GM21360 (cell line): Measurements from ENCODE around the gene STXBP4.

Source experiments
- ATAC-seq: cut with Tn5 transposase; IDR thresholded peaks from one replicate; pipeline ENCODE4 v1.9.1; 2021; ENCODE audit warnings: mild to moderate bottlenecking, moderate library complexity; ENCODE audit not compliant: unreplicated experiment

The STXBP4 gene

DNA sequence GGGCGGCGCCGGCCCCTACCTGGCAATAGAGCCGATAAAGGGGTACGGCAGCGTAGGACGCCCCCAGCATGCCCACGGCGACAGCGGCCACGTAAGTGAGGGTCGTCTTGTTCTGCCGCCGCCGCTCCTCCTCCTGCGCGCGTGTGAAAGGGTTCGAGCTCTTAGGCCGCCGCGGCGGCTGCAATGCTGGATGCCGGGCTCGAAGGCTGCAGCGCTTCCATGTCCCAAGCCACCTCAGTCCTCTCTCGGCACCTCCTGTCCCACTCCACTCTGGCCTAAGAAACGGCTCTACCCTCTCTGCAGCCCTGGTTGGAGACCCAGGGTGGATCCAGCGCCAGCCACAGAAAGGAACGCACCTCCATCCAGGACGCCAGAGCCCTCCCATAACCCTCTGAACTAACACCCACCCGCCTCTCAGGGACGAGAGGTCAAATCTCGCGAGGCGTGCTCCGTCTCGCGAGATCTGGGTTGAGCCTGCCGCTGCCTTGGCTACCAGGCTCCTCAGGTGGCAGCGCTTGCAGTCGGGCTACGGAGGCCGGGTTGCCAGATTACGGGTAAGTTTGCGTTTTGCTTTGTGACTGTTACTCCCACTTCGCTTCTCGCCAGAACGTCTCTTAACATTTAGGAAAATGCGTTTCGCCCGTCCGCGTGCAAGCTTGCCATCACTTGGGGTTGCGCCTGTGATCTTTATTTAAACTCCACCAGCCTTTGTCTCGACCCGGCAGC, at the start of gene STXBP4, which contains the start of gene COX11:
Gene STXBP4, plus strand, starts transcription at position 504 of the 726 bp plus-strand sequence. CDS start 17,455 bp downstream, outside the sequence.
Gene COX11, minus strand, starts transcription at position 393 of the 726 bp plus-strand sequence. Its CDS starts 8 bp downstream, at position 385.
- peak; percentile 95 for ATAC-seq

DNA sequence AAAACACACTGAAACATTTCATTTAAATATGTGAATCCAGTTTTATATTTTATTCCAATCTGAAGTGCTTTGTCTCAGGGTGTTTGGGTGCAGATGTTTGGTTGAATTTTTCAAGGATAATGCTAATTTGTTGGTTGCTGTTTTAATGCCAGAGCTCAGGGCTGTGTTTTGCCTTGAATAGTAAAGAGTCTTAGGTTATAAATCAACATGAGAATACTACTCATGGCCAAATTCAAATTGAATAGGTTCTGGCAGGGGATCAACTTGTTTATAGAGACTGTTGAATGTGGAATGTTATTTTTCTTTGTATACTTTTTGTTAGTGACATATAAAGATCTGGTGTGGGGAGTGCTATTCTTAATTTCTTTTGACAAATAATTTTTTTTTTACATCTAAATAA, 49.1 kb upstream of the STXBP4 start:
- ATAC-seq = no peak

GRCh38 chr17:54920819-54921218, 47.7 kb upstream of the STXBP4 start:
- ATAC-seq = no peak

GRCh38 chr17:54924405-54924804, 44.2 kb upstream of the STXBP4 start:
- no peak for ATAC-seq

DNA sequence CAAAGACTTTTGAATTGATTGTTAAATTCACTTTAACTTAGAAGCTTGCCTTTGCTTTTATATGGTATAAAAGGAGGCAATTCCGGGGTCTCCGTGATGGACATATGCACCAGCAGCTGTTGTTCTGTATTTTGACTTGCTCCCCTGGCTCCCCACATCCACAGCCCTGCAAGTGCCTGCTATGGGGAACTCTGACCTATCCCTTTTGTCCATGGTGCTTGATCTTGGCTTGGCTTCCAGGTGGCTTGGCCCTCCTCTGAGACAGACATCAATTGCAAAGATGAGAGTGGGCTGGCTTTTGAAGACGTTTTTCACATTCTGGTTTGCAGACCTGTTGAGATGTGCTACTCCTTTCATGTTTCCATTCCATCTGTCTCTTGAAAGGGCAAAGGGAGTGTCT, 41.0 kb upstream of the STXBP4 start:
- no peak for ATAC-seq

- no peak for ATAC-seq
Observed at GRCh38 chr17:54932711-54933110, 35.9 kb upstream of the STXBP4 start.

DNA sequence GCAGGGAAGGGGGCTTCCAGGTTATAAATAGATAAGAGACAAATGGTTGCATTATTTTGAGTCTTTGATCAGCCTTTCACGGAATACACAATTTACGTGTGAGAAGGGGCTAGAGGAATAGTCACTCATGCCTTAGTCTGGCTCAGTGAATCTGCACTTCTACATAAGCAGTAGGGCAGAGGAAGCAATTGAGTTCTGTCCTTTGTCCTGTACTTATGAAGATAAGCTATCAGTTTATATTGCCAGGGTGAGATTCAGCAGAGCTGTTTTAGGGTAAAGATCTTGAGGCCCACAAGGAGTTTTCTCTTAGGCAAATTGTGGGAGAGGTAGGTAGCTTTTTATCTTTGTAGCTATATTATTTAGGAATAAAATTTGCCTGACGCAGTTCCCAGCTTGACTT, 34.6 kb upstream of the STXBP4 start:
- no peak for ATAC-seq

GRCh38 chr17:54935471-54935870, 33.1 kb upstream of the STXBP4 start:
- no peak for ATAC-seq

GRCh38 chr17:54937018-54937417, 31.5 kb upstream of the STXBP4 start:
- ATAC-seq = no peak

DNA sequence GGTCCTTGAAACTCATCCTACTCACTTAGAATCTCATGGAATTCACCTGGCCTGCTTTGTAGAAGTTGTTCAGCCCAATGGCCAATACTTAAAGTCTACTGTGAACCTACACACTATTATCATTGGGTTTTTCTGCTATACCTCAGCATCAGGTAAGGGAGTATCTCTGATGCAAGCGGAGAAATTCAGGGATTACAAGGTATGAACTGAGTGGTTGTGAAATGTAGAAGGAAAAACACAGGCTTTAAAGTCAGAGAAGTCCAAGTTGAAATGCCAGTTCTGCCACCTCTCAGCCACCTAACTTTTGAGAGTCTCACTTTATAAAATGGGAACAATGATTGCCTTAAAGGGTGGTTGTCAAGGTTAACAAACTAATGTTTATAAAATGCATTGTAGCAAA, 31.1 kb upstream of the STXBP4 start:
- no peak for ATAC-seq

DNA sequence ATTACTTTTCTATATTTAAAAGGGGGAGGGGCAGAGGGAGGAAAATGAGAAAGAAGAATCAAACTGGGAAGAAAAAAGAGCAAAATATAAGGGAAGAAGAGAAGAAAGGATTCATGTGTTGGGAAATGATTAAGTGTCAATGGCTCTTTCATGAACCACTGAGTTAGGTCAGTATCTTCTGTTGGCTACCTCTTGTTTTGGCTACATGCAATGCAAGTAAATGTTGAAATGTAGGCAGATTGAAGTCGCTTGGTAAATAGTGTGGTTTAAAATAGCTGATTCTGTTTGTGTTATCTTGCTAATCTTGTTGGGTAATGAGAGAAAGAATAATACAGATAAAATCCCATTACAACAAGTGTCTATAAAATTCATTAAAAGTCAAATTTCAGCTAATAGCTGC, 27.3 kb upstream of the STXBP4 start:
- ATAC-seq = no peak

- ATAC-seq = no peak
Observed at GRCh38 chr17:54944796-54945195, 23.8 kb upstream of the STXBP4 start.

DNA sequence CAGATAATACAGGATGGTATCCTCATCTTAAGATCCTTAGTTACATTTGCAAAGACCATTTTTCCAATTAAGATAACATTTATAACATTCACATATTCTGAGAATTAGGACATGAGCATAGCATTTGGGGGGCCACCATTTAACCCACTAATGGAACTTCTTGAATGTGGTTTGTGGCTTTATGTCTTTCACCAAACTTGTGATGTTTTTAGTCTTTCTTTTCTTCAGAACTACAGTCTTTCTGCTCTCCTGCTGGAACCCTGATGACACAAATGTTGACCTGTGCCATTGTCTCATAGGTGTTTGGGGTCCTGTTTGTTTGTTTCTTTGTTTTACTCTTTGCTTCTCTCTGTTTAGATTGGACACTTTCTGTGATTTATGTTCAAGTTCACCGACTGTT, 23.3 kb upstream of the STXBP4 start:
- no peak for ATAC-seq

DNA sequence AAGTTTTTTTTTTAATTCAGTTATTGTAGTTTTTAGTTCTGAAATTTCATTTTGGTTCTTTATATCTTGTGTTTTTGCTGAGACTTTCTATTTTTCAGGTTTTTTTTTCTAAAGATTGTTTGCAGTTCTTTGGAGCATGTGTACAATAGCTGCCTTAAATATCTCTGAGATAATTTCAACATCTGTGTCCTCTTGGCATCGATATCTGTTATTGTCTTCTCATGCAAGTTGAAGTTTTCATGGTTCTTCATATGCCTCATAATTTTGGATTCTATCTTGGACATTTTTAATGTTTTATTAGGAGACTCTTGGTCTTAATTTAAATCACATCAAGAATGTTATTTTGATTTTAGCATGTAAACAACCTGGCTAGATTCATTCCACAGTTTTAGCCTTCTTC, 22.9 kb upstream of the STXBP4 start:
- no peak for ATAC-seq

- no peak for ATAC-seq
Observed at GRCh38 chr17:54947396-54947795, 21.2 kb upstream of the STXBP4 start.

DNA sequence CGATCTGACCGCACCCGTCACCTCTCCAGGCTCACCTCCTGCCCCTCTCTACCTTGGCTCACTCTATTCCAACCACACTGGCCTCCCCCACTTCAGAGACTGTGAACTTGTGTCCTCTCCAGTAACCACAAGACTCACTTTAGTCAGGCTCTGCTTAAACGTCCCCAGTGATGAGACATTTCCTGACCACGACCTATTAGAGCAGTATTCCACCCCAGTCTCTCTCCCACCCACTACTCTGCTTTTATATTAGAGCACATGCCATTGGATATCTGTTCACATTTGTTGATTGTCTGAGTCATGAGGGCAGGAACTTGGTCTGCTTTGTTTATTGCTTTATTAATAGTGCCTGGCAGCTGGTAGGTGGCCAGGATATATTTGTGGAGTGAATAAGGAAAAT, 20.2 kb upstream of the STXBP4 start:
- no peak for ATAC-seq

DNA sequence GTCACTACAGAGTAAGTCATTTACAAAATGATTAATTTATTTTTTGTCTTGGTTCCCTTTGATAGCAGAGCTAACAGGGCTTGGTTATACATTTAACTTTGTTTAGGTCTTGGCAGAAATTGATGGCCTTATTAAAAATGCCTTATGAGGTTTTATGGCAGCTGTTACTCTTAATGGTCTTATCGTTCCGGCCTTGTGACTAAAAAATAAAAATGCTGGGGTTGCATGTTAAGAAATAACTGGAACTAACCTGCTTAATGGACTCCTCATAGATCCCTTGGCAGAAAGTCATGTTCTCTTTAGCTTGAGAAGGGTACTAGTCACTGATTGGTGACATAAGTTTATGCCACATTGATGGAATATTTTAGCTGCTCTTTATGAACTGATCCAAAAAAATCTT, 18.4 kb upstream of the STXBP4 start:
- ATAC-seq = no peak

- ATAC-seq = no peak
Observed at GRCh38 chr17:54951286-54951685, 17.3 kb upstream of the STXBP4 start.

- ATAC-seq = no peak
Observed at GRCh38 chr17:54956791-54957190, 11.8 kb upstream of the STXBP4 start.

DNA sequence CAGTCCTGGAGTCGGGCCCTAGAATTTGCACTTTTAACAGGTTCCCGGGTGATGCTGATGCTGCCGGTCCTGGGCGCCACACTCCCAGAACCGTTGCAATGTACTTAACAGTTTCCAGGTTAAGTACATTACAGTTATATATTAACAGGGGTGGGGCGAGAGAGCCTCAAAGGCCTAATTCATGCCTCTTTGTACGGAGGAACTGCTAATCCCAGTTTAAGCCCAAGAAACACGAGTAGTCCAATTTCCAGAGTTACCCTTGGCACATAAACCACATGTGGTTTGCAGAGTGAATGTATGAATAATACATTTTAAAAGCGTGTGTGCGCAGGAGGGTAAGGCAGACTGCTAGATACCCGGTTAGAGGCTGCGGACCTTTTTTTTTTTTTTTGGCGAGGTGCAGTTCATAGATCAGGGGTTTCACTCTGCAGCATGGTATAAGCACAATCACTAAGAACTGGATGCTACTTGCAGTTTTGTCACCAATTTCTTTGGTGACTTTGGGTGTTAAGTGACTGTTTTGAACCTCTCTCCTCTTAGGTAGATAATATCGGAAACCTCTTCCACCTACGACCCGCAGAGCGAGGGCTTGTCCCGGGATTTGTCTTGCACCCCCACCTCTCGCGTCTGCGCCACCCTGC, 824 bp upstream of the STXBP4 start:
- ATAC-seq = peak; percentile 14

DNA sequence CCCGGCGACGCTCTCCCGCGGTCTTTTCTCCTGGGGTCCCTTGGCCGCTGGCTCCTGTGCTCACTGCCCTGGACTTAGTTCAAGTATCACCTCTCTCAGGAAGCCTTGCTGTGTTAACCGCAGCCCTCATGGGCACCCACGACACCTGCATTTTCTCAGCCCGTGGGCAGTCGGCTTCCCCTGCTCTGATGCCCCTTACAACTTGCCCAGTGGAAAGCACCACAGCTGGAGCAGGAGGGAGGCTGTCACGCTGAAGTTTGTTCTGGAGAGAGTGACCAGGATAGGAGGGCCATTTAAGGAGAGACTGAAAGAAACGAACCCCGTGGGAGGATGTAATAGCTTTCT, 395 bp downstream of the STXBP4 start:
- ATAC-seq = peak; percentile 33

GRCh38 chr17:54969658-54970572, 1.4 kb downstream of the STXBP4 start:
- ATAC-seq = no peak
